Measurements from ENCODE around the gene CABP4.
"Not testable (repeated sequence)": the region's sequence is repeated elsewhere in the genome, so short reads cannot be mapped to it uniquely, and the experiment has no call there.

CABP4 gene

GRCh38 chr11:67453816-67454732 lies 1.1 kb upstream of the CABP4 start:
- no peak for DNase-seq (ENCODE audit: low spot score)

DNA sequence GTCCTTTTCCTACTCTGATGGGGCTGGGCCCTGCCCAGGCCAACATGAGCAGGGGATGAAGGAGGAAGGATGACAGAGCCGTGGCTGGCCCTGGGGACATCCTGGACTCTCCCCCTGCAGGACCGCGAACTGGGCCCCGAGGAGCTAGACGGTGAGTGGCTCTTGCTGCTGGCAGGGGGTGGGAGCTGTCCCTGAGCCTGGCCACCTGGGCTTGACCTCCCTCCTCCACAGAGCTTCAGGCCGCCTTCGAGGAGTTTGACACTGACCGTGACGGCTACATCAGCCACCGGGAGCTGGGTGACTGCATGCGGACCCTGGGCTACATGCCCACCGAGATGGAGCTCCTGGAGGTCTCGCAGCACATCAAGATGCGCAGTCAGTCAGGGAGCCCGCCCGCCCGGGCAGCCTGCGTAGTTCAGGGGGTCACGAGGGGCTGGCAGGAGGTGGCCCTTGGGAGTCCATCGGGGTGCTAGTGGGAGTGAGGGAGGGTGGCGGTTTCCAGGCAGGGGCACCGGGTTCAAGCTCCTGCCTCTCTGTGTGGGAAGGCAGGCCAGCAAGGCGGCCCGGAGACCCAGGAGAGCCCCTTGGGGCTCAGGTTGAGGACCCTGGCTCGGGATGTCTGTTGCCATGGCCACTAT lies 1.0 kb downstream of the CABP4 start:
- no peak for DNase-seq (ENCODE audit: low spot score)

- no peak for DNase-seq (ENCODE audit: low spot score)
Measured at GRCh38 chr11:67457453-67457852, 2.3 kb downstream of the CABP4 start.

GRCh38 chr11:67458266-67458665 lies 3.1 kb downstream of the CABP4 start:
- DNase-seq (ENCODE audit: low spot score) = no peak

GRCh38 chr11:67463186-67463585 lies 8.0 kb downstream of the CABP4 start:
- no peak for DNase-seq (ENCODE audit: low spot score)

GRCh38 chr11:67463680-67464410 lies 8.7 kb downstream of the CABP4 start:
- peak; percentile 90 for DNase-seq (ENCODE audit: low spot score)

GRCh38 chr11:67464411-67465188 lies 9.4 kb downstream of the CABP4 start:
- DNase-seq (ENCODE audit: low spot score) = peak; percentile 90

- no peak for DNase-seq (ENCODE audit: low spot score)
Measured at GRCh38 chr11:67465189-67465510, 10.0 kb downstream of the CABP4 start.

GRCh38 chr11:67465530-67465929 lies 10.4 kb downstream of the CABP4 start:
- not testable (repeated sequence) for DNase-seq (ENCODE audit: low spot score)

GRCh38 chr11:67466367-67466766 lies 11.2 kb downstream of the CABP4 start:
- DNase-seq (ENCODE audit: low spot score) = no peak

DNA sequence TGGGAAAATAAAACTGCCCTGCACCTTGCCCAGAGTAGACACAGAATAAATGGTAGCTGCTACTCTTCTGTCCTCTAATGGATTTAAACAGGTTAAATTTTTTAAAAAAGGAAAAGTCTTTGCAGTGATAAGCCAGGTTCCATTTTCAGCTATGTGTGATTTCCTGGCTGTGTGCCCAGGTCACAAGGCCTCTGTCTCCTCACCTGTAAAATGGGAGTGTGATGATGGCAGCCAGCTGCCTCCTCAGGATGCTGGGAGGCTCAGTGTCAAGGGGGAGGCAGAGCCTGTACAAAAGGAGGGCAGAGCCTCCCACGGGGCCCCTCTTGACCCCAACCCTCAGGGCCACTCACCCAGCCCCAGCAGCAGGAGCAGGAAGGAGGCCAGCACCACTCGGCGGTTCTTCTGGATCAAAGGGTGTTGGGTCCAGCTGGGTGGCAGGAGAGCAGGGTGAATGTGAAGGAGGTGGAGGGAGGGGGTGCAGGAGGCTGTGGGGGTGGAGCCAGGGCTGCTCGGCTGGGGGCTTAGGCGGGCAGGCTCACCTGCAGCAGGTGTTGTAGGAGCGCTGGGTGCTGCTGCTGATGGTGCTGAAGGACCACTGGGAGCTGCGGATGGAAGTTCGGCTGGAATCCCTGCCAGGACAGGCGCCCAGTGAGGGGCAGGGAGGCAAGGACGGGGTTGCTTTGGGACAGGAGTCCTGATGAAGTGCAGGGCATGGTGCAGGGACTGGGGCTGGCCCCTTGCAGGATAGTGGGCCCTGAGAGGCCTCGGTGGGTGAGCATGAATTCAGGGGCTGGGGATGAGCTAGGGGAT lies 12.0 kb downstream of the CABP4 start:
- DNase-seq (ENCODE audit: low spot score) = no peak

GRCh38 chr11:67468056-67468455 lies 12.9 kb downstream of the CABP4 start:
- no peak for DNase-seq (ENCODE audit: low spot score)

DNA sequence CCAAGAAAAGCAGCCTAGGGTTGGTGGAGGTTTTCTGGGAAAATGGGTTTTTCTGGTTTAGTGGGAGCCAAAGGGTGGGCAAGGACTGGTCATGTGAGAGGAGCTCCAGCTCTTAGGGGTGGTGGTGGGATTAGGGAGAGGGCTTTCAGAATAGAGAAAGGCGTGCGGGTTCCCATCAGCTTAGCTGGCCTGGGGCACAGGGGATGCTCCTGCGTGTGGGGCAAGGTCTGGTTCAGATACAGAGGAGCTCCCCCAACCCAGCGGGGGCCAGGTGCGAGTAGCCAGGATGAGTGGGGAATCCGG lies 13.3 kb downstream of the CABP4 start:
- no peak for DNase-seq (ENCODE audit: low spot score)

DNA sequence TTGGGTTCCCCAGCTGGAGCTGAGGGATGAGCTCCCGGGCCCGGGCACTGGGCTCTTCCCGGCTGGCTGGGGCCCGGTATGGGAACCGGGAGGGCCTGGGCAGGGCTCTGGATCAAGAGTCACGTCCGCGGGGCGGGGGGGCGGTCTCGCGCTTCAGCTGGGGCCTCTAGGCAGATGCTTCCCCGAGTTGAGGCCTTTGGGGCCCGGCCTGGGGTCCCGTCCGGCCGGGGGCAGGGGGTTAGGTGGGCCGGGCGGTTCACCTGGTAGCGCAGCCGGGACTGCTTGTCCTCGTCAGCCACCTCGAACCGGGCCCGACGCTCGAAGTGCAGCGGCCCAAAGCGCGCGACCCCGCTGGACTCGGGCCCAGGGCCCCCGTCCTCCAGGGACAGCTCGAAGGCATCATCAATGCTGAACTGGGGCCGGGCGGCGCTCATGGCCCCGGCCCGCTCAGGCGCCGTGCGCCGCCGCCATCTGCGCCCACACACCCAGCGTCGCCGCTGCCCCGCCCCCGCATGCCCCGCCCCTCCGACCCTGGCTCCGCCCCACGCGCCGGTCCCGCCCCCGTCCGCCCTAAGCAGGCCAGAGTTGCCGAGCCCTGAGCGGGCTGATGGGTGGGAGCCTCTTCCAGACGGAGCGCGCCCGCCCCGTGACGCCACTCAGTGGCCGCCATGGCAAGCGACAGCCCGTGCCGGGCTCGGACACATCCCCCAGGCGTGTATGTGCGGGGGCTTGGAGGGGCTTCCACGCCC lies 13.8 kb downstream of the CABP4 start, which contains the start of gene TMEM134:
Gene TMEM134 (minus strand): TSS at position 493 of the 749 bp plus-strand sequence. CDS start 59 bp downstream, at position 434.
- DNase-seq (ENCODE audit: low spot score) = peak; percentile 94

DNA sequence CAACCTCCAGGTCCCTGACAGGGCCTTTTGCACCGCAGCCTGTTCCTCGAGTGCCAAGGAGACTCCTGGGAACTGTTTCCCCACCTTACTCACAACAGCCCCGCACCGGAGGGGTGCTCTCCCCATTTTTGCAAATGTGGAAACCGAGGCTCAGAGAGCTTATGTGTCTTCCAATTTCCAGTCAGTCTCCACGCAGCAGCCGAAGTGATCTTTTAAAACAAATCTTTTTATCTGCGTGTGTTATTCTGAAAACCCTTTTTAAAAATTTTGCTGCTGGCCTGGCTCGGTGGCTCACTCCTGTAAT lies 14.3 kb downstream of the CABP4 start:
- DNase-seq (ENCODE audit: low spot score) = no peak

GRCh38 chr11:67470337-67471002 lies 15.3 kb downstream of the CABP4 start:
- DNase-seq (ENCODE audit: low spot score) = no peak

DNA sequence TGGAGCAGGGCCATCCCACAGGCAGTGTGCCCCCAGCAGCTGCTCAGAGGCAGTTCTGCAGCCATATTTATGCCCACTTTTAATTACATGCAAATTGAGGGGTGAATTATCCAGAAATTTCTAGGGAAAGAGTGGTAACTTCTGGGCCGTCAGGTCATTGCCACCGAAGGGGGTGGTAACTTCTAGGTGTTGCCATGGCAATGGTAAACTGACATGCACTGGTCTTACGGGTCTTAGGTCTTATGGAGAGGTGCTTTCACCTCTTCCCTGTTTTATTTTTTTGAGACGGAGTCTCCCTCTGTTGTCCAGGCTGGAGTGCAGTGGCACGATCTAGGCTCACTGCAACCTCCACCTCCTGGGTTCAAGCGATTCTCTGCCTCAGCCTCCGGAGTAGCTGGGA lies 17.7 kb downstream of the CABP4 start:
- DNase-seq (ENCODE audit: low spot score) = no peak

DNA sequence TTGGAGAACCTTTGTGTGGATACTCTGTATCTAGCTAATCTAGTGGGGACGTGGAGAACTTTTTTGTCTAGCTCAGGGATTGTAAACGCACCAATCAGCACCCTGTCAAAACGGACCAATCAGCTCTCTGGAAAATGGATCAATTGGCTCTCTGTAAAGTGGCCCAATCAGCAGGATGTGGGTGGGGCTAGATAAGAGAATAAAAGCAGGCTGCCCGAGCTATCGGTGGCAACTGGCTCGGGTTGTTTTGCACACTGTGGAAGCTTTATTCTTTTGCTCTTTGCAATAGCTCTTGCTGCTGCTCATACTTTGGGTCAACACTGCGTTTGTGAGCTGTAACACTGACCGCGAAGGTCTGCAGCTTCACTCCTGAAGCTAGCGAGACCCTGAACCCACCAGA lies 21.5 kb downstream of the CABP4 start:
- not testable (repeated sequence) for DNase-seq (ENCODE audit: low spot score)

DNA sequence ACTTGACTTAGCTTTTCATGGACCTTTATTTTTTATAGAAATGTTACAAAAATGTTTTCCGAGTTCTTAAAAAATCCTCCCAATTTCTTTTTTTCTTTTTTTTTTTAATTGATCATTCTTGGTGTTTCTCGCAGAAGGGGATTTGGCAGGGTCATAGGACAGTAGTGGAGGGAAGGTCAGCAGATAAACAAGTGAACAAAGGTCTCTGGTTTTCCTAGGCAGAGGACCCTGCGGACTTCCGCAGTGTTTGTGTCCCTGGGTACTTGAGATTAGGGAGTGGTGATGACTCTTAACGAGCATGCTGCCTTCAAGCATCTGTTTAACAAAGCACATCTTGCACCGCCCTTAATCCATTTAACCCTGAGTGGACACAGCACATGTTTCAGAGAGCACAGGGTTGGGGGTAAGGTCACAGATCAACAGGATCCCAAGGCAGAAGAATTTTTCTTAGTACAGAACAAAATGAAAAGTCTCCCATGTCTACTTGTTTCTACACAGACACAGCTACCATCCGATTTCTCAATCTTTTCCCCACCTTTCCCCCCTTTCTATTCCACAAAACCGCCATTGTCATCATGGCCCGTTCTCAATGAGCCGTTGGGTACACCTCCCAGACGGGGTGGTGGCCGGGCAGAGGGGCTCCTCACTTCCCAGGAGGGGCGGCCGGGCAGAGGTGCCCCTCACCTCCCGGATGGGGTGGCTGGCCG lies 22.3 kb downstream of the CABP4 start:
- not testable (repeated sequence) for DNase-seq (ENCODE audit: low spot score)
